HepG2 (cell line): ENCODE data around the gene GRK6. TPM values are rescaled to one million over a fixed set of nuclear protein-coding genes. Genes with fewer than 3 reads are reported as not detected.
A peak's percentile ranks its signal among the peaks of the same experiment; 100 is the strongest.

Experiments used
- ADNP ChIP-seq: sonication (generic); formaldehyde crosslinking; IDR thresholded peaks from 2 replicates; pipeline ENCODE4 v1.4.0; 2020; ENCODE audit warnings: missing genetic modification reagents
- CEBPB ChIP-seq: IDR thresholded peaks from 2 replicates; pipeline ENCODE4 v1.6.1; 2011; ENCODE audit warnings: low read depth, low read length, improper control_type of control experiment, borderline replicate concordance
- CREBL2 ChIP-seq: sonication (generic); formaldehyde crosslinking; IDR thresholded peaks from 2 replicates; pipeline ENCODE4 v1.8.1; 2023; ENCODE audit warnings: missing genetic modification reagents, mild to moderate bottlenecking, borderline replicate concordance
- DZIP1 ChIP-seq: sonication (generic); formaldehyde crosslinking; IDR thresholded peaks from 2 replicates; pipeline ENCODE4 v1.5.0; 2020; ENCODE audit warnings: mild to moderate bottlenecking, missing genetic modification reagents
- GFI1 ChIP-seq: sonication (generic); formaldehyde crosslinking; IDR thresholded peaks from 2 replicates; pipeline ENCODE4 v1.5.0; 2020; ENCODE audit warnings: missing genetic modification reagents, mild to moderate bottlenecking, borderline replicate concordance
- KLF15 ChIP-seq: sonication (generic); formaldehyde crosslinking; IDR thresholded peaks from 2 replicates; pipeline ENCODE4 v1.8.1; 2023; ENCODE audit warnings: borderline replicate concordance, mild to moderate bottlenecking, inconsistent platforms, missing genetic modification reagents, mixed read lengths
- NR0B2 ChIP-seq: sonication (generic); formaldehyde crosslinking; IDR thresholded peaks from 2 replicates; pipeline ENCODE4 v1.4.0; 2020; ENCODE audit warnings: mild to moderate bottlenecking, missing genetic modification reagents
- REPIN1 ChIP-seq: sonication (generic); formaldehyde crosslinking; IDR thresholded peaks from 2 replicates; pipeline ENCODE4 v1.8.0; 2022; ENCODE audit warnings: missing genetic modification reagents, low read depth, mild to moderate bottlenecking, borderline replicate concordance
- SMC3 ChIP-seq: IDR thresholded peaks from 2 replicates; pipeline ENCODE4 v1.6.1; 2011; ENCODE audit warnings: low read length, improper control_type of control experiment
- TBX2 ChIP-seq: sonication (generic); formaldehyde crosslinking; IDR thresholded peaks from 2 replicates; pipeline ENCODE4 v1.5.0; 2020; ENCODE audit warnings: missing genetic modification reagents, mild to moderate bottlenecking, borderline replicate concordance
- TGIF2 ChIP-seq: IDR thresholded peaks from 2 replicates; pipeline ENCODE4 v1.6.1; 2016; ENCODE audit warnings: control low read depth, missing compliant biosample characterization
- ZBTB38 ChIP-seq: sonication (generic); formaldehyde crosslinking; IDR thresholded peaks from 2 replicates; pipeline ENCODE4 v1.5.1; 2020; ENCODE audit warnings: mild to moderate bottlenecking, missing genetic modification reagents
- ZFP37 ChIP-seq: sonication (generic); formaldehyde crosslinking; IDR thresholded peaks from 2 replicates; pipeline ENCODE4 v1.4.0; 2020; ENCODE audit warnings: missing genetic modification reagents, borderline replicate concordance
- ZNF30 ChIP-seq: sonication (generic); formaldehyde crosslinking; IDR thresholded peaks from 2 replicates; pipeline ENCODE4 v1.5.0; 2020; ENCODE audit warnings: mild to moderate bottlenecking, missing genetic modification reagents
- ZNF546 ChIP-seq: sonication (generic); formaldehyde crosslinking; conservative IDR thresholded peaks from 2 replicates; pipeline ENCODE4 v1.8.1; 2023; ENCODE audit warnings: mild to moderate bottlenecking, missing genetic modification reagents
- ZNF605 ChIP-seq: sonication (generic); formaldehyde crosslinking; IDR thresholded peaks from 2 replicates; pipeline ENCODE4 v1.8.0; 2022; ENCODE audit warnings: mild to moderate bottlenecking, missing genetic modification reagents
- ZNF652 ChIP-seq: IDR thresholded peaks from 2 replicates; pipeline ENCODE4 v1.6.1; 2016; ENCODE audit warnings: low read depth, borderline replicate concordance
- ZNF704 ChIP-seq: sonication (generic); formaldehyde crosslinking; IDR thresholded peaks from 2 replicates; pipeline ENCODE4 v1.8.1; 2023; ENCODE audit warnings: mild to moderate bottlenecking, inconsistent platforms, moderate library complexity, missing genetic modification reagents, borderline replicate concordance
- ZNF83 ChIP-seq: sonication (generic); formaldehyde crosslinking; IDR thresholded peaks from 2 replicates; pipeline ENCODE4 v1.4.0; 2020; ENCODE audit warnings: missing genetic modification reagents, mild to moderate bottlenecking, borderline replicate concordance
- polyA plus RNA-seq, 8 experiments: library from polyadenylated mRNA; depleted of rRNA in 3 of 8; stranded (reverse) in 7 of 8; unstranded in 1 of 8; fragments of >200 nt; fragmentation: Illumina TruSeq in 4 of 8; extraction: Trizol in 4 of 8; gene quantifications; 2 replicates each; pipeline versions ENCODE4 v1.2.1 to v1.2.3, GENCODE V29; 2011 to 2016; ENCODE audit warnings: low read depth in 4 of 8, missing spikeins in 1 of 8, mixed read lengths in 1 of 8; ENCODE audit not compliant: insufficient read depth in 1 of 8
- total RNA-seq, 5 experiments: library from RNA; depleted of rRNA; stranded (reverse); fragments of >200 nt; fragmentation: Illumina TruSeq; extraction: Trizol; gene quantifications; 2 replicates each; pipeline ENCODE4 v1.2.3, GENCODE V29; 2016; ENCODE audit warnings: low read depth in 1 of 5
- TF ChIP-seq, protein P1 (sequence below): sonication (generic); formaldehyde crosslinking; IDR thresholded peaks from 2 replicates; pipeline ENCODE4 v1.4.0; 2020; ENCODE audit warnings: missing genetic modification reagents, borderline replicate concordance

Gene GRK6
- total and polyA plus RNA-seq, 2 of the 13 experiments (the other 11 are each of a cell fraction or from before 2014, with no cell fraction given) = 13.2 to 19.9 TPM

DNA sequence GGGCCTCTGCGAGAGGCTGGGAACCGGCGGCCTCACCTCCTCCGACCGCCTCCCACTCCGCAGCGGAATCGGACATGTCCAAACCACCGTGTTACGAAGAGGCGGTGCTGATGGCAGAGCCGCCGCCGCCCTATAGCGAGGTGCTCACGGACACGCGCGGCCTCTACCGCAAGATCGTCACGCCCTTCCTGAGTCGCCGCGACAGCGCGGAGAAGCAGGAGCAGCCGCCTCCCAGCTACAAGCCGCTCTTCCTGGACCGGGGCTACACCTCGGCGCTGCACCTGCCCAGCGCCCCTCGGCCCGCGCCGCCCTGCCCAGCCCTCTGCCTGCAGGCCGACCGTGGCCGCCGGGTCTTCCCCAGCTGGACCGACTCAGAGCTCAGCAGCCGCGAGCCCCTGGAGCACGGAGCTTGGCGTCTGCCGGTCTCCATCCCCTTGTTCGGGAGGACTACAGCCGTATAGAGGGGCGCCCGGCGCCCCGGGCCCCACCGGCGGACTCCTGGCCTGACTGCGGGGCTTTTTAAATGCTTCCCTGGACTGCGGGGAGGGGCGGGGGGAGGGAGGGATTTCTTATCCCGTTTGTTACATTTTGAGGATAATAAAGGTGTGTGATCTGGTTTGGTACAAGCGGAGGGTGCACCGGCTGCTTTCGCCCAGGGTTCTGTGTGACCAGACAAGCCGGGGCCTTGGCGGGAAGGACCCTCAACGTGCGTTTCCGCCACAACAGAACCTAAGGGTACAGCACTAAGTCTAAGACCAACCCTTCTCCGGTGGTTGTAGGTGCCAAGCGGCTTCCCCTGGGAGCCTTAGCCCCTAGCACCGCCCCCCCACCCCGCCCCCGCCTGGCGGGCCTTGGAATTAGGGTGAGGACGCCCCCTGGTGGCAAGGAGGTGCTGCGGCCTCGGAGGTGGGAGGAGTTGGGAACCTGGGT is 29.4 kb downstream of the GRK6 start (continued):
- TF ChIP-seq DZIP1 (CRISPR knock-in tag) (no peak; the same call in 1 of the 2 replicates), ZNF652 (CRISPR knock-in tag) (no peak), GFI1 (CRISPR knock-in tag) (no peak), ZNF546 (CRISPR knock-in tag) (no peak), ZNF30 (CRISPR knock-in tag) (no peak), ZFP37 (CRISPR knock-in tag) (no peak), SMC3 (peak; percentile 42; the same call in 1 of the 2 replicates), ZBTB38 (no peak; the same call in 1 of the 2 replicates), REPIN1 (CRISPR knock-in tag) (peak; percentile 7; the same call in 1 of the 2 replicates), CEBPB (no peak), KLF15 (CRISPR knock-in tag) (no peak), TGIF2 (0 out of 2 replicates have a peak, but pooled peaks have one; percentile 18), CREBL2 (CRISPR knock-in tag) (no peak), ZNF704 (no peak), TBX2 (CRISPR knock-in tag) (no peak), ADNP (CRISPR knock-in tag) (no peak), ZNF83 (no peak), ZNF605 (CRISPR knock-in tag) (0 out of 2 replicates have a peak, but pooled peaks have one; percentile 11), NR0B2 (CRISPR knock-in tag) (no peak; the same call in 1 of the 2 replicates)
- TF ChIP-seq, protein P1, sequence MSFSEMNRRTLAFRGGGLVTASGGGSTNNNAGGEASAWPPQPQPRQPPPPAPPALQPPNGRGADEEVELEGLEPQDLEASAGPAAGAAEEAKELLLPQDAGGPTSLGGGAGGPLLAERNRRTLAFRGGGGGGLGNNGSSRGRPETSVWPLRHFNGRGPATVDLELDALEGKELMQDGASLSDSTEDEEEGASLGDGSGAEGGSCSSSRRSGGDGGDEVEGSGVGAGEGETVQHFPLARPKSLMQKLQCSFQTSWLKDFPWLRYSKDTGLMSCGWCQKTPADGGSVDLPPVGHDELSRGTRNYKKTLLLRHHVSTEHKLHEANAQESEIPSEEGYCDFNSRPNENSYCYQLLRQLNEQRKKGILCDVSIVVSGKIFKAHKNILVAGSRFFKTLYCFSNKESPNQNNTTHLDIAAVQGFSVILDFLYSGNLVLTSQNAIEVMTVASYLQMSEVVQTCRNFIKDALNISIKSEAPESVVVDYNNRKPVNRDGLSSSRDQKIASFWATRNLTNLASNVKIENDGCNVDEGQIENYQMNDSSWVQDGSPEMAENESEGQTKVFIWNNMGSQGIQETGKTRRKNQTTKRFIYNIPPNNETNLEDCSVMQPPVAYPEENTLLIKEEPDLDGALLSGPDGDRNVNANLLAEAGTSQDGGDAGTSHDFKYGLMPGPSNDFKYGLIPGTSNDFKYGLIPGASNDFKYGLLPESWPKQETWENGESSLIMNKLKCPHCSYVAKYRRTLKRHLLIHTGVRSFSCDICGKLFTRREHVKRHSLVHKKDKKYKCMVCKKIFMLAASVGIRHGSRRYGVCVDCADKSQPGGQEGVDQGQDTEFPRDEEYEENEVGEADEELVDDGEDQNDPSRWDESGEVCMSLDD = no peak
